K562 (cell line): ENCODE data around the gene PRPF6. TPM values are rescaled to one million over a fixed set of nuclear protein-coding genes. Genes with fewer than 3 reads are reported as not detected.

Experiments
- CXXC5 ChIP-seq: fragments of 250-450 bp; sonication (Bioruptor Pico); IDR thresholded peaks from 2 replicates; pipeline ENCODE4 v1.8.0; 2022; ENCODE audit warnings: inconsistent platforms, mild to moderate bottlenecking, moderate library complexity
- GTF2E2 ChIP-seq: fragments of 200-800 bp; sonication (Bioruptor generic); IDR thresholded peaks from 2 replicates; pipeline ENCODE4 v1.6.1; 2016; ENCODE audit warnings: missing genetic modification characterization, missing compliant biosample characterization
- HCFC1 ChIP-seq: IDR thresholded peaks from 2 replicates; pipeline ENCODE4 v1.6.1; 2012; ENCODE audit warnings: low read depth, low read length, improper control_type of control experiment
- HSF4 ChIP-seq: fragments of 250-450 bp; sonication (Bioruptor Pico); IDR thresholded peaks from 2 replicates; pipeline ENCODE4 v2.1.2; 2022; ENCODE audit warnings: mild to moderate bottlenecking, moderate library complexity, borderline replicate concordance
- ILF3 ChIP-seq: fragments of 450-650 bp; IDR thresholded peaks from 2 replicates; pipeline ENCODE4 v1.6.1; 2018; ENCODE audit warnings: antibody characterized with exemption, mild to moderate bottlenecking, moderate library complexity, borderline replicate concordance
- KLF10 ChIP-seq: fragments of 250-450 bp; sonication (Bioruptor Pico); IDR thresholded peaks from 2 replicates; pipeline ENCODE4 v1.6.1; 2021; ENCODE audit warnings: matching md5 sums
- L3MBTL2 ChIP-seq: fragments of 450-650 bp; IDR thresholded peaks from 2 replicates; pipeline ENCODE4 v1.6.1; 2016; ENCODE audit warnings: mild to moderate bottlenecking, moderate library complexity
- MBD2 ChIP-seq: sonication (generic); IDR thresholded peaks from 2 replicates; pipeline ENCODE4 v1.6.1; 2016; ENCODE audit warnings: low read depth, borderline replicate concordance
- POLR2G ChIP-seq: fragments of 200-400 bp; formaldehyde crosslinking; IDR thresholded peaks from 2 replicates; pipeline ENCODE4 v1.6.1; 2017; ENCODE audit warnings: low read depth, mild to moderate bottlenecking, antibody characterized with exemption, low read length, moderate library complexity
- SMC3 ChIP-seq: conservative IDR thresholded peaks from 2 replicates; pipeline ENCODE4 v1.6.1; 2011; ENCODE audit warnings: low read depth, low read length, improper control_type of control experiment; ENCODE audit not compliant: insufficient read depth
- XRCC5 ChIP-seq: fragments of 200-400 bp; formaldehyde crosslinking; IDR thresholded peaks from 2 replicates; pipeline ENCODE4 v1.6.1; 2017; ENCODE audit warnings: low read depth, mild to moderate bottlenecking, low read length
- ZFX ChIP-seq: sonication (generic); formaldehyde crosslinking; IDR thresholded peaks from 2 replicates; pipeline ENCODE4 v1.8.0; 2022; ENCODE audit warnings: mild to moderate bottlenecking, missing genetic modification reagents, moderate library complexity
- polyA plus RNA-seq, 8 experiments: library from polyadenylated mRNA; depleted of rRNA in 4 of 8; stranded (reverse) in 5 of 8; unstranded in 3 of 8; fragments of >200 nt; fragmentation: Nextera tagmentation in 2 of 8; fragmentation: Illumina TruSeq in 1 of 8; extraction: Ambion mirVana in 2 of 8; extraction: Trizol in 1 of 8; gene quantifications; 2 replicates each; pipeline versions ENCODE4 v1.2.1 to v1.2.3, GENCODE V29; 2011 to 2014; ENCODE audit warnings: inconsistent platforms in 1 of 8, missing spikeins in 1 of 8
- total RNA-seq, 7 experiments: library from RNA; depleted of rRNA in 6 of 7; stranded (reverse); fragments of >200 nt in 6 of 7; fragmentation: Illumina TruSeq in 2 of 7; extraction: Trizol in 2 of 7; gene quantifications; 2 replicates each; pipeline versions ENCODE4 v1.2.1 to v1.2.3, GENCODE V29; 2011 to 2021; ENCODE audit warnings: low replicate concordance in 1 of 7
- TF ChIP-seq, protein P1 (sequence below), 2 experiments: fragments of 450-650 bp in 1 of 2; IDR thresholded peaks; 2 replicates each; pipeline ENCODE4 v1.6.1; 2011 to 2017; ENCODE audit warnings: low read depth in 2 of 2, antibody characterized with exemption in 1 of 2, borderline replicate concordance in 1 of 2, low read length in 1 of 2, mild to moderate bottlenecking in 1 of 2, mixed read lengths in 1 of 2; ENCODE audit not compliant: control insufficient read depth in 1 of 2
- TF ChIP-seq, protein P2 (sequence below): sonication (generic); formaldehyde crosslinking; IDR thresholded peaks from 2 replicates; pipeline ENCODE4 v1.8.0; 2022; ENCODE audit warnings: mild to moderate bottlenecking, low read depth, missing genetic modification reagents
- TF ChIP-seq, protein P3 (sequence below): fragments of 250-450 bp; sonication (Bioruptor Pico); IDR thresholded peaks from 2 replicates; pipeline ENCODE4 v1.4.0; 2020
- TF ChIP-seq, protein P4 (sequence below): sonication (generic); formaldehyde crosslinking; IDR thresholded peaks from 2 replicates; pipeline ENCODE4 v1.9.0; 2022; ENCODE audit warnings: mild to moderate bottlenecking, missing genetic modification reagents
- TF ChIP-seq, protein P5 (sequence below): fragments of 250-450 bp; sonication (Bioruptor Pico); IDR thresholded peaks from 2 replicates; pipeline ENCODE4 v1.9.0; 2021; ENCODE audit warnings: mild to moderate bottlenecking, inconsistent platforms

Gene PRPF6
- total and polyA plus RNA-seq, 9 of the 15 experiments (the other 6 are each of a cell fraction or from before 2014, with no cell fraction given), result 4.2 to 83.2 (median 59.9) TPM

DNA sequence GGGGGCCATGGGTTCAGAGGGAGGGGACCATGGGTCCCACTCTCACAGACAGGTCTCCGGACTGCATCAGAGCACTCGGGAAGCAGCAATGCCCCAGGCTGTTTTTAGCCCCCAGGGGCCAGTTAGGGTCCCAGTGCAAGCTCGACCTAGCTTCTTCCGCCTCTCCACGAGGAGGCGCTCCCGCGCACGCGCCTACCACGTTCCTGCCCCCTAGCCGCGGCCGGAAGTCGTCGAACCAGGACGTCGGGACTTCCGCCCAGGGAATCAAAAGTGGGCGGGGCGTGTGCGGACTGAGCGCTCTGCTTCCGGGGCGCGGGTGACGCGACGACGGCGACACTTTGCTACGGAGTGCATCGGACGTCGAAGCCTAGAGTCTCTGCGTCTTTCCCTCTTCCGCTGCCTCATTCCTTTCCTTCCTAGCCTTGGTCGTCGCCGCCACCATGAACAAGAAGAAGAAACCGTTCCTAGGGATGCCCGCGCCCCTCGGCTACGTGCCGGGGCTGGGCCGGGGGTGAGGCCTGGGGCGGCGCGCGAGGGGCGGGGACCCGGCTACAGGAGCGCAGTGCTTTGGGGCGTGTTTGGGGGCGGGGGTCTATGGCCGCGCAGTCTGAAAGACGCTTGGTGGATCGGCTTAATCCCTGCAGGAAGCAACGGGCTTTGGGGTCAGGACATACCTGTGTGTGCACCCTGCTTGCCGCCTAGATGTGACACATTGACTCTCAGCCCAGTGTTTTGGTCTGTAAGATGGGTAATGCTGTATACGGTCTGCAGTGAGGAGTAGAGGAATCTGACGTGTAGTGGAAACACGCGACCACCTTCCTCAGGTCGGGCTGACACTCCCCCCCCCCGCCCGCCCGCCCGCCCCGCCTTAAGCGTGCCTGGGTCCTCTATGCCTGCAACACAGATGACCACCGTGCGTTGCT lies at the start of gene PRPF6 (continued):
- TF ChIP-seq, protein P1, sequence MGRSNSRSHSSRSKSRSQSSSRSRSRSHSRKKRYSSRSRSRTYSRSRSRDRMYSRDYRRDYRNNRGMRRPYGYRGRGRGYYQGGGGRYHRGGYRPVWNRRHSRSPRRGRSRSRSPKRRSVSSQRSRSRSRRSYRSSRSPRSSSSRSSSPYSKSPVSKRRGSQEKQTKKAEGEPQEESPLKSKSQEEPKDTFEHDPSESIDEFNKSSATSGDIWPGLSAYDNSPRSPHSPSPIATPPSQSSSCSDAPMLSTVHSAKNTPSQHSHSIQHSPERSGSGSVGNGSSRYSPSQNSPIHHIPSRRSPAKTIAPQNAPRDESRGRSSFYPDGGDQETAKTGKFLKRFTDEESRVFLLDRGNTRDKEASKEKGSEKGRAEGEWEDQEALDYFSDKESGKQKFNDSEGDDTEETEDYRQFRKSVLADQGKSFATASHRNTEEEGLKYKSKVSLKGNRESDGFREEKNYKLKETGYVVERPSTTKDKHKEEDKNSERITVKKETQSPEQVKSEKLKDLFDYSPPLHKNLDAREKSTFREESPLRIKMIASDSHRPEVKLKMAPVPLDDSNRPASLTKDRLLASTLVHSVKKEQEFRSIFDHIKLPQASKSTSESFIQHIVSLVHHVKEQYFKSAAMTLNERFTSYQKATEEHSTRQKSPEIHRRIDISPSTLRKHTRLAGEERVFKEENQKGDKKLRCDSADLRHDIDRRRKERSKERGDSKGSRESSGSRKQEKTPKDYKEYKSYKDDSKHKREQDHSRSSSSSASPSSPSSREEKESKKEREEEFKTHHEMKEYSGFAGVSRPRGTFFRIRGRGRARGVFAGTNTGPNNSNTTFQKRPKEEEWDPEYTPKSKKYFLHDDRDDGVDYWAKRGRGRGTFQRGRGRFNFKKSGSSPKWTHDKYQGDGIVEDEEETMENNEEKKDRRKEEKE (IDR thresholded peaks at IDR 0.05; ENCODE audit: borderline replicate concordance in 1 of 2, control insufficient read depth in 1 of 2, low read depth in 2 of 2, low read length in 1 of 2), result no peak
- TF ChIP-seq ZFX (CRISPR knock-in tag) (peak; percentile 94), HSF4 (CRISPR knock-in tag) (no peak), XRCC5 (peak; percentile 83; the same call in 1 of the 2 replicates), HCFC1 (peak; percentile 90), SMC3 (peak; percentile 62), POLR2G (peak; percentile 86), GTF2E2 (peak; percentile 66; the same call in 1 of the 2 replicates), KLF10 (CRISPR knock-in tag) (no peak), ILF3 (no peak), MBD2 (peak; percentile 81), L3MBTL2 (peak; percentile 82), CXXC5 (CRISPR knock-in tag) (peak; percentile 97)
- TF ChIP-seq, protein P2, sequence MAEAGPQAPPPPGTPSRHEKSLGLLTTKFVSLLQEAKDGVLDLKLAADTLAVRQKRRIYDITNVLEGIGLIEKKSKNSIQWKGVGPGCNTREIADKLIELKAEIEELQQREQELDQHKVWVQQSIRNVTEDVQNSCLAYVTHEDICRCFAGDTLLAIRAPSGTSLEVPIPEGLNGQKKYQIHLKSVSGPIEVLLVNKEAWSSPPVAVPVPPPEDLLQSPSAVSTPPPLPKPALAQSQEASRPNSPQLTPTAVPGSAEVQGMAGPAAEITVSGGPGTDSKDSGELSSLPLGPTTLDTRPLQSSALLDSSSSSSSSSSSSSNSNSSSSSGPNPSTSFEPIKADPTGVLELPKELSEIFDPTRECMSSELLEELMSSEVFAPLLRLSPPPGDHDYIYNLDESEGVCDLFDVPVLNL (CRISPR knock-in tag), result 0 out of 2 replicates have a peak, but pooled peaks have one; percentile 71
- TF ChIP-seq, protein P3, sequence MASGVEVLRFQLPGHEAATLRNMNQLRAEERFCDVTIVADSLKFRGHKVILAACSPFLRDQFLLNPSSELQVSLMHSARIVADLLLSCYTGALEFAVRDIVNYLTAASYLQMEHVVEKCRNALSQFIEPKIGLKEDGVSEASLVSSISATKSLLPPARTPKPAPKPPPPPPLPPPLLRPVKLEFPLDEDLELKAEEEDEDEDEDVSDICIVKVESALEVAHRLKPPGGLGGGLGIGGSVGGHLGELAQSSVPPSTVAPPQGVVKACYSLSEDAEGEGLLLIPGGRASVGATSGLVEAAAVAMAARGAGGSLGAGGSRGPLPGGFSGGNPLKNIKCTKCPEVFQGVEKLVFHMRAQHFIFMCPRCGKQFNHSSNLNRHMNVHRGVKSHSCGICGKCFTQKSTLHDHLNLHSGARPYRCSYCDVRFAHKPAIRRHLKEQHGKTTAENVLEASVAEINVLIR (CRISPR knock-in tag), result peak; percentile 95
- TF ChIP-seq, protein P4, sequence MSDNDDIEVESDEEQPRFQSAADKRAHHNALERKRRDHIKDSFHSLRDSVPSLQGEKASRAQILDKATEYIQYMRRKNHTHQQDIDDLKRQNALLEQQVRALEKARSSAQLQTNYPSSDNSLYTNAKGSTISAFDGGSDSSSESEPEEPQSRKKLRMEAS (CRISPR knock-in tag), result peak; percentile 98
- TF ChIP-seq, protein P5, sequence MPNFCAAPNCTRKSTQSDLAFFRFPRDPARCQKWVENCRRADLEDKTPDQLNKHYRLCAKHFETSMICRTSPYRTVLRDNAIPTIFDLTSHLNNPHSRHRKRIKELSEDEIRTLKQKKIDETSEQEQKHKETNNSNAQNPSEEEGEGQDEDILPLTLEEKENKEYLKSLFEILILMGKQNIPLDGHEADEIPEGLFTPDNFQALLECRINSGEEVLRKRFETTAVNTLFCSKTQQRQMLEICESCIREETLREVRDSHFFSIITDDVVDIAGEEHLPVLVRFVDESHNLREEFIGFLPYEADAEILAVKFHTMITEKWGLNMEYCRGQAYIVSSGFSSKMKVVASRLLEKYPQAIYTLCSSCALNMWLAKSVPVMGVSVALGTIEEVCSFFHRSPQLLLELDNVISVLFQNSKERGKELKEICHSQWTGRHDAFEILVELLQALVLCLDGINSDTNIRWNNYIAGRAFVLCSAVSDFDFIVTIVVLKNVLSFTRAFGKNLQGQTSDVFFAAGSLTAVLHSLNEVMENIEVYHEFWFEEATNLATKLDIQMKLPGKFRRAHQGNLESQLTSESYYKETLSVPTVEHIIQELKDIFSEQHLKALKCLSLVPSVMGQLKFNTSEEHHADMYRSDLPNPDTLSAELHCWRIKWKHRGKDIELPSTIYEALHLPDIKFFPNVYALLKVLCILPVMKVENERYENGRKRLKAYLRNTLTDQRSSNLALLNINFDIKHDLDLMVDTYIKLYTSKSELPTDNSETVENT (CRISPR knock-in tag), result peak; percentile 60; the same call in 1 of the 2 replicates
